Measurements from ENCODE around the gene NSMCE4A. TPM values are rescaled to one million over a fixed set of nuclear protein-coding genes. Genes with fewer than 3 reads are reported as not detected.

NSMCE4A gene
- total RNA-seq, 1 experiment from 2014 or later: 72.2 TPM

- peak overlapping the region; percentile 20; the same call in 1 of the 2 replicates for H3K27ac ChIP-seq (ENCODE audit: low read length)
- peaks cover 22% of the 10 kb centered on the region for H3K4me1 ChIP-seq (ENCODE audit: control insufficient read depth, insufficient read depth, low read length)
- POLR2A ChIA-PET: no interaction called here
- DNase-seq (ENCODE audit: low read depth, low spot score) (no peak), ATAC-seq (peak; percentile 77)
- no peak for TF ChIP-seq CTCF (IDR thresholded peaks at IDR 0.05)
- no peak for TF ChIP-seq TCF7L2 (IDR thresholded peaks at IDR 0.05; ENCODE audit: low read depth, low read length)
- no peak for TF ChIP-seq REST (IDR thresholded peaks at IDR 0.05; ENCODE audit: insufficient read depth in 1 of 2, low read depth in 2 of 2, low read length in 1 of 2)
- TF ChIP-seq SIN3A (IDR thresholded peaks at IDR 0.05; ENCODE audit: borderline replicate concordance, insufficient read depth, low read depth, low read length): no peak
- TF ChIP-seq POLR2AphosphoS5 (IDR thresholded peaks at IDR 0.05; ENCODE audit: low read depth, low read length): no peak
- in situ Hi-C loops (cut with HindIII; ENCODE audit: low pct_unique_long_range_greater_than_20kb, low sequenced_read_pairs) (no loop called here), intact Hi-C loops (cut with micrococcal nuclease; ENCODE audit: unreplicated experiment) (no loop called here)
- no TSS peak for BruUV-seq (replicated peaks)
- peak overlapping the region; percentile 36 to 78 for H3K4me3 ChIP-seq (ENCODE audit: low read depth in 2 of 2, low read length in 2 of 2)
- H3K27me3 ChIP-seq (ENCODE audit: control insufficient read depth, insufficient read depth, low read length): no peaks in the 10 kb centered on the region
- no peaks in the 10 kb centered on the region for H3K36me3 ChIP-seq (ENCODE audit: control insufficient read depth, insufficient read depth, low read length)
- no peaks in the 10 kb centered on the region for H3K9me3 ChIP-seq (ENCODE audit: control insufficient read depth, insufficient read depth, low read depth, low read length)
- CTCF ChIA-PET: interaction anchor here (0.6 kb wide), 1 partner anchor 36 kb away, joined by 7 read pairs; no protein-coding TSS in a partner anchor
Measured at GRCh38 chr10:122019414-122019975, 44.5 kb upstream of the NSMCE4A start.

- intact Hi-C loops (cut with micrococcal nuclease; ENCODE audit: unreplicated experiment): no loop called here
Measured at GRCh38 chr10:122018951-122019413, 44.0 kb upstream of the NSMCE4A start.

GRCh38 chr10:122018491-122018890 is 43.5 kb upstream of the NSMCE4A start:
- H3K4me3 ChIP-seq (ENCODE audit: low read depth in 2 of 2, low read length in 2 of 2): peak overlapping the region; percentile 36 to 78
- no peak for DNase-seq (ENCODE audit: low read depth, low spot score)
- no TSS peak for BruUV-seq (replicated peaks)
- peaks cover 22% of the 10 kb centered on the region for H3K4me1 ChIP-seq (ENCODE audit: control insufficient read depth, insufficient read depth, low read length)
- intact Hi-C loops (cut with micrococcal nuclease; ENCODE audit: unreplicated experiment) (no loop called here), in situ Hi-C loops (cut with HindIII; ENCODE audit: low pct_unique_long_range_greater_than_20kb, low sequenced_read_pairs) (no loop called here)
- CTCF ChIA-PET: no interaction called here
- H3K36me3 ChIP-seq (ENCODE audit: control insufficient read depth, insufficient read depth, low read length): no peaks in the 10 kb centered on the region
- ATAC-seq: no peak
- POLR2A ChIA-PET: no interaction called here
- no peaks in the 10 kb centered on the region for H3K27me3 ChIP-seq (ENCODE audit: control insufficient read depth, insufficient read depth, low read length)
- no peaks in the 10 kb centered on the region for H3K9me3 ChIP-seq (ENCODE audit: control insufficient read depth, insufficient read depth, low read depth, low read length)
- H3K27ac ChIP-seq (ENCODE audit: low read length): peak overlapping the region; percentile 63
- TF ChIP-seq POLR2AphosphoS5 (IDR thresholded peaks at IDR 0.05; ENCODE audit: low read depth, low read length) (no peak), CTCF (IDR thresholded peaks at IDR 0.05) (no peak), TCF7L2 (IDR thresholded peaks at IDR 0.05; ENCODE audit: low read depth, low read length) (no peak), SIN3A (IDR thresholded peaks at IDR 0.05; ENCODE audit: borderline replicate concordance, insufficient read depth, low read depth, low read length) (no peak), REST (IDR thresholded peaks at IDR 0.05; ENCODE audit: insufficient read depth in 1 of 2, low read depth in 2 of 2, low read length in 1 of 2) (no peak)

More at GRCh38 chr10:122018951-122019413, 44.0 kb upstream of the NSMCE4A start:
- ChIA-PET CTCF (interaction anchor here (0.6 kb wide), 1 partner anchor 36 kb away, joined by 7 read pairs; no protein-coding TSS in a partner anchor), POLR2A (no interaction called here)
- in situ Hi-C loops (cut with HindIII; ENCODE audit: low pct_unique_long_range_greater_than_20kb, low sequenced_read_pairs): no loop called here
- ATAC-seq (peak; percentile 80), DNase-seq (ENCODE audit: low read depth, low spot score) (no peak)
- no peaks in the 10 kb centered on the region for H3K9me3 ChIP-seq (ENCODE audit: control insufficient read depth, insufficient read depth, low read depth, low read length)
- no peaks in the 10 kb centered on the region for H3K36me3 ChIP-seq (ENCODE audit: control insufficient read depth, insufficient read depth, low read length)
- H3K27me3 ChIP-seq (ENCODE audit: control insufficient read depth, insufficient read depth, low read length): no peaks in the 10 kb centered on the region
- peak overlapping the region; percentile 63 for H3K27ac ChIP-seq (ENCODE audit: low read length)
- peak overlapping the region; percentile 36 to 78 for H3K4me3 ChIP-seq (ENCODE audit: low read depth in 2 of 2, low read length in 2 of 2)
- H3K4me1 ChIP-seq (ENCODE audit: control insufficient read depth, insufficient read depth, low read length): peaks cover 22% of the 10 kb centered on the region
- TF ChIP-seq TCF7L2 (IDR thresholded peaks at IDR 0.05; ENCODE audit: low read depth, low read length) (0 out of 2 replicates have a peak, but pooled peaks have one; percentile 26), POLR2AphosphoS5 (IDR thresholded peaks at IDR 0.05; ENCODE audit: low read depth, low read length) (no peak), SIN3A (IDR thresholded peaks at IDR 0.05; ENCODE audit: borderline replicate concordance, insufficient read depth, low read depth, low read length) (0 out of 2 replicates have a peak, but pooled peaks have one; percentile 22)
- no TSS peak for BruUV-seq (replicated peaks)
